ENCODE results near the gene BTNL9.

DNA sequence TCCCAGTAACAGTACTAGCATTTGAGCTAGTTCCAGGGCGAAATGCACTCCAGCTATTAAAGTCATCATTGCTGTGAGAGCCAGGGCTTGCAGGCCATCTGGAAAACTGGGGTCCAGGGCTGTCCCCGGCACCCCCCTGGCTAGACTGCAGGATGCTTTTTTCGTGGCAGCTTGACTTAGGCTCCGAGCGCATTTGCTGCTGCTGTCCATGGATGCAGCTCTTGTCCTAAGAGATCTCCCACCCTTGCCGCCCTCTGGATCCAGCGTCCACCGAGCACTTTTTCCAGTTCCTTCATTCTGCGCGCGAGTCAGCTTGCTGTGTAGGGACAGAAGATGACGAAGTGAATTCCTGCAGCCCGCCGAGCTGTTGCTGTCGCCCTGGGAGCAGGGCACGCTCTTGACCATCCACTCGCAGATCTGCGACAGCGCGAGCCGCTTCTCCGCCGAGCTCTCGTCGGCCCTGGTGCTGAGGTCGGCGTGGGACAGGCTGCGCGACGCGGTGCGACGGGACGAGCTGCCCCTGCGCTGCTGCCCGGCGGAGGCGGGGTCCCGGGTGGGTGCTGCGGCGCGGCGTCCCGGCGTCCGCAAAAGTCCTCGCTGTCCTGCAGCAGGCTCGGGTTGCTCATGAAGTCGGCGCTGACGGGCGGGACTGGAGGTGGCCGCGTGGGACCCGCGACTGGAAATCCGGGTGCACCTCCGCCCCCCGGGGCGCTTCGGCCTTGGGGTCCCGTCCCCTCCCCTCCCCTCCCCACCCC, 60.2 kb downstream of the BTNL9 start:
- TF ChIP-seq CTCF (conservative IDR thresholded peaks at IDR 0.05; ENCODE audit: low read depth, low read length) (no peak), EZH2 (IDR thresholded peaks at IDR 0.05; ENCODE audit: borderline replicate concordance, low read depth, low read length, poor library complexity, severe bottlenecking) (peak; percentile 72)

All from A673 (cell line).